Activated CD4-positive, alpha-beta T cell treated with anti-CD3 and anti-CD28 coated beads, Interleukin-2, amount 50 U/mL, for 4 hours (primary cell): Measurements from ENCODE around the gene CLPTM1L.

Experiments used
- DNase-seq, 2 experiments: peaks; one replicate each; pipeline ENCODE4 v3.0.0-alpha.2; 2020

The CLPTM1L gene

DNA sequence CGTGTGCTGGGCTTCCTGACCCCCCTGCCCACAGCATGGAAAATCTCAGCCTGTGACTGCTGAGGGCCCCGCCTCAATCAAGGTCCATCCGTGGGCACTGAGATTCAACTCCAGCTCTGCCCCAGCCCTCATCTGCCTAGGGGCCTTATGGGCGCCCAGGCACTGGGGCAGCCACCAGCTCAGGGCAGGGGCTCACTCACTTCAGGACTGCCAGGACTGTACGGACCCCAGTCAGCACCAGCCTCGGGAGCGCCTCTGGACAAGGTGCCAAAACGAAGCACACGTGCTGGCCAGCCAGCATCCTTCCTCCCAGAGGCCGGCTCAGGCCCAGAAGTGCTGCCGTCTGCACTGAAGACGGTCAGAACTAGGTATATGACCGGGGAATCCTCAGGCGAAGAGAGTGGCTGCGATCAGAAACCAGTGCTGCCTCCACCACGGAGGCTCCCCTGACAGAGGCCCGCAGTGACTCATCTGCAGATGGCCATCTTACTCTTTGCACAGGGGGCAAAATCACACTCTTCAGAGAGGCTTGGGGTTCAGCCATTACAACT, 19.6 kb downstream of the CLPTM1L start:
- DNase-seq = no peak

DNA sequence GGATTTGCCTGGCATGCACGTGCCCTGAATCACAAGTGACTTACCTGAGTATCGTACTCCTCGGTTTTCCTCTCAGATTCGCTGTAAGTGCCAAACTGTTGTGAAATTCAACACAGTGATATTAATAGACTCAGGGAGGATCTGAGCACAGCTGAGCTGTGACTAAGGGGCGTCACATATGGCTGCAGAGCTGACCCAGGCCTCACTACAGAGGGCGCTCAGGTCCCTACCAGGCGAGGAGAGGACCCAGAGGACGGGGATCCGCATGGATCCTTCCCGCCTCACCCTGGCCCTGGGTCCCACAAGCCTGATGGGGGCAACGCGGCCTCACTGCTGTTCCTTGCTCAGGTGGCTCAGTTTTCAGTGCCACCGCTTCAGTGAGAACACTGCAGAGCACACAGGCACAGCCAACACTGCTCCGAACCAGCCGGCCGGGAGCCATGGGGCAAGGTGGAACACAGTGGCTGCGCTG, 20.1 kb downstream of the CLPTM1L start:
- no peak for DNase-seq

DNA sequence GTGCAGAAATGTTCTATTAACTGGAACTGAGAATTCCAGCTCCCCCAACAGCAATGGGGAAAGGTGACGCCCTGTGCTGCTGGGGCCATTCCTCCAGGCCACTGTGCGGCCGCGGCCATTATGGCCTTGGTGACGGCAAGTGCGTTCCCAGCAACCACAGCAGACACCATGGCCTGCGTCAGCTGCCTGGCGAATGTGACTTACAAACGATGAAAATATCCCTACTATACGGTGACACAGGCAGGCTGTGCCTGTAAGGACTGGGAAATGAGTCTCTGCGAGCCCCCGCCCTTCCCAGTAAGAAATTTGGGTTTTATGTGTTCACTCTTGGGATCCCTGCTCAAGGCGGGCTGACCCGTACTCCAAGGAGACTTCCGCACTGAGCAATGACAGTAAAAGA, 20.6 kb downstream of the CLPTM1L start:
- DNase-seq = no peak

DNA sequence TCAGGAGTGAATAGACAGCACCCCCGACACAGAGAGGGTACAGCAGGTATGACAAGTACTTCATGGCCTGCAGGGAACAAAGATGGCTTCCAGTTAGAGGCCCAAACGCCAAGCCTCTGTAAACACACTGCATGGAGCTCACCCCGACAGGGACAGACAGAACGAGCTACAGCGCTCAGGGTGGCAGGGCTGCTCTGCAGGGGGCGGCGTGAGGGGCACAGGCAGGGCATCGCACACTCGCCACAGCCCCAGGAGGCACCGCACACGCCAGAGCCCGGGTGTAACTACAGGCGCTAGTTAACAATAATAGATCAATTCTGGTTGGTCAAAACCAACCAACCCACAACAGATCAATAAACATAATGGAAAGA, 21.1 kb downstream of the CLPTM1L start:
- no peak for DNase-seq

DNA sequence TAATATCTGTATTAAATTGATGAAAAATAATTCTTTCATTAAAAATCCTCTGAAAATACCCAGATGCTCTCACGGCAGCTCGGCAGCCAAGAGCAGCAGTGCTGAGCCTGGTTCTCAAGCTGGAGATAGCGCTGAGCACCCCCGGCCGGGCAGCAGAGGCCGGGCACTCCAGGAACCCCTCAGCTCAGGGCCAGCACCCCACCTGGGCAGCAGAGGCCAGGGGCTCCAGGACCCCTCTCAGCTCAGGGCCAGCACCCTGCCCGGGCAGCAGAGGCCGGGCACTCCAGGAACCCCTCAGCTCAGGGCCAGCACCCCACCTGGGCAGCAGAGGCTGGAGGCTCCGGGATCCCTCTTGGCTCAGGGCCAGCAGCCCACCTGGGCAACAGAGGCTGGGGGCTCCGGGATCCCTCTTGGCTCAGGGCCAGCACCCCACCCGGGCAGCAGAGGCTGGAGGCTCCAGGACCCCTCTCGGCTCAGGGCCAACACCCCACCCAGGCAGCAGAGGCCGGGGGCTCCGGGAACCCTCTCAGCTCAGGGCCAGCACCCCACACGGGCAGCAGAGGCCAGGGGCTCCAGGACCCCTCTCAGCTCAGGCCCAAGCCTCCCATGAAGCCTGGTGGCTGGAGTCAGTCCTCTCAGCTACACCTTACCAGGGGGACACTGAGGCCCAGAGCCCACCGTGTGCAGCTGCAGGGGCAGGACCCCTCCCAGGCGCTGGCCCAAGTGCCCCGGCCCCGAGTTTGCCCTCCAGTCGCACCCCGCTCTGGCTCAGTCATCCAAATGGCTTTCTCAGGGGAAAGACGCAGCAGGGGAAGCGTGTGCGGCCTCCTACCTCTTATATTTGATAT, 21.7 kb downstream of the CLPTM1L start:
- no peak for DNase-seq

DNA sequence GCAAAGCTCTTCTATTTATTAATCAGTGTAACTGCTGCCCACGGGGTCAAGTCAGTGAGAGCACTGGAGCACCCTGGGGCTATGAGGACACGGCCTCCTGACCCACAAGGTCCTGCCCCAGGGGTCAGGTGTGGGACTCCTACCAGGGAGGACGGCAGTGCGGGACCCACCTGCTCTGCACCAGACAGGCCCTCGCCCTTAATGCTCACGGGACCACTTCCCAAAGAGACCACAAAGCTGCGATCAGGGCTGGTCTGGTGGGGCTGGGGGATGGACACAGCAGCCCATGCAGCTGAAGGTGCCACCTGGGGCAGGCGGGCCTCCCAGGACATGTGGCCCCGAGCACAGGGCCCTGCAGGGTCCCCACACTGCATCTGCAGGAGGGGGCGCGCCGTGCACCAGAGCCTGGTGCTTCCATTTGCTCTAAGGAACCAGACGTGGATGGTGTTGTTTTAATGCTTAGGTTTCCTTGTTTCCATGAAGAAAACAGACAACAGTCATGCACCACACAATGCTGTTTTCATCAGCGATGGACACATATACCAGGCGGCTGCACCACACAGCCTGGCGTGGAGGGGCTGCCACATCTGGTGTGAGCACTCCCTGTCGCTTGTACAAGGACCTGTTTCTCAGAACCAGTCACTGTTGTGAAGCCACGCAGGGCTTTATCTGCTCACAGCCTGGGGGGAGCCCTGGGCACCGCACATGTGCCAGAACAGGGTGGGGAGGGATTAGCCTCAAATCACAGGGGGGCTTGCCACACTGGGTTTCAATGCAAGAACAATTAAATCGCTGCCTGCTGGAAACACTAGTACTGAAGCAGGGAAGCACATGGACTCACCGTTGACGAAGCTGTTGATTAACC, 22.6 kb downstream of the CLPTM1L start:
- DNase-seq = no peak

DNA sequence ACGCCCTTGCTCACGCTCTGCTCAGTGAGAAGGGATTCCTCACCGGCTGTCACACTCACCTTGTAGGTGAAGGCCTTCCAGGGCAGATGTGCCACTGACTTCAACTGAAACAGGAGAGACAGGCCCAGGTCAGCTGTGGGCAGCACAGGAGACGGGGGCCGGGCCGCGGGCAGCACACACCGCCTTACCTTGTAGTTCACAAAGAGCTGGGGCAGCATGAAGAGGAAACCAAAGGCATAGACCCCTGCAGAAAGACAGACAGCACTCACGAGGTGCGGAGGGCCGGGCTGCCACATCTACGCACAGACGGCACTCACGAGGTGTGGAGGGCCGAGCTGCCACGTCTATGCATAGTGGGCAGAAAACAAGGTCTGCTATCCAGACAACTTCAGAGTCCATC, 23.3 kb downstream of the CLPTM1L start:
- DNase-seq = no peak

DNA sequence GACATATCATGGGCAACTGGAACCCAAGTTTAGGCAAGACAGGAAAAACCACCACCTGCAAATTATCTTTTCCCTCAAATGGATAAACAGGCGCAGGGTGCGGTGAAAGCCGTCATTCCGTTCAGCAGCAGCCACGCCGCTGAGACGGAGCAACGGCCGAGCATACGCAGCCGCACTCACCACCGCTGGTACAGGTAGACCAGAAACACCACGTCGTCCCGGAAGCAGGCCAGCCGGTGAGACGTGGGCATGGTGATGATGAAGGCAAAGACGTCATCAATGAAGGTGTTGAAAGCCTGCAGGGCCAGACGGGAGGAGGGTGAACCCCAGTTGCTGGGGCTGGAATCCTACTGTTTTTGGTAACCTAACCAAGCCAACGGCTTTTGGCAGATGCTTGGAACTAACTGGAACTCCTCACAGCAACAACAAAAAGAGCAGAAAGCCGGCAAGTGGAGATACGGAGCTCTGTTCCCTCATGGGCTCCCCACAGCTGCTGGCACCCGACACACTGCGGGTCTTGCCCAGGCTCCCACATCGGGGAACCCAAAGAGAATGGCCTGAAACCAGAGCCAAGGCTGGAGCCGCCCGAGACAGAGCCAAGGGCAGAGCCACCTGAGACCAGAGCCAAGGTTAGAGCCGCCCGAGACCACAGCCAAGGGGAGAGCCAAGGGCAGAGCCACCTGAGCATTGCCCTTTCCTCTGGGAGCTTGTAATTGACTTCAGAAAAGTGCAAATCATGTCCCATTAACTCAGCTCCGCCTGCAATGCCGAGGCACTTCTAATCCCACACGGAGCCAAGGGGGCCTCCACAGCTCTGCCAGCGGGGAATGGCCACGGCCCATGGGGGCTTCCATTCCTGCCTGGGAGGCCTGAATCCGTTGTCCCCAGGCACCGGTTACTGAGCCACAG, 24.2 kb downstream of the CLPTM1L start:
- DNase-seq = no peak

DNA sequence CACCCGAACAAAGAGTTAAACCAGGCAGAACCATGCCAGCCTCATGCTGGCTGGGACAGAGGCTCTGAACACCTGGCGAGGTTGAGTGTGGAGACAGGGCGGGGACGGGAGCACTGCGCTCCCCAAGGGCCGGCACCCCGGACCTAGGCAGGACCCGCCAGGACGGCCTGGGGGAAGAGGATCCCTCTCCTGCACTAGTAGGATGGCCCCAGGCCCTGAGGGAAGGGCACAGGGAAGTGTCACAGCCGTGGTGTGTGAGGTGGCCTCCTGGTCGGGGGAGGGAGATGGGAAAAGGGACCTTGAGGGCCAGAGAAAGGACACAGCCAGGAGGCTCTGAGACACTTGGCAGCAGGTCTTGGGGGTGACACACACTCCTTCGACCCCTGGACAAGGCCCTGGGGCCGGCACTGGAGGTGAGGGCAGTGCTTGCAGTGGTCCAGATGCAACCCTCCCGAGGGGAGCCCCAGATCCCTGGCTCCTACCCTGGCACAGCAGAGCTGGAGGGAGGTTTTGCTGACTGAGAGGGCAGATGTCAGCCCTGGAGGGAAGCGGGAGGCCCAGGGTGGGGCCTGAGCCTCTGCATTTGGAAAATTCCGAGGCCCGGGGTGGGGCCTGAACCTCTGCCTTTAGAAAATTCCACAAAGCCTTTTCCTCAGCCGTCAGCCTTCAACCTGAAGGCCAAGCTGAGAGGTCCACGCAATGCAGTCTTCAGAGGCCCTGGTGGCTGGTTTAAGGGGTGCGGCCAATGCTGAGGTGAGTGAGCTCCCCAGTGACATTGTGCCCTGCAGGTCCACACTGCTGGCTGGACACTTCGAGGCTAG, 25.3 kb downstream of the CLPTM1L start:
- no peak for DNase-seq

DNA sequence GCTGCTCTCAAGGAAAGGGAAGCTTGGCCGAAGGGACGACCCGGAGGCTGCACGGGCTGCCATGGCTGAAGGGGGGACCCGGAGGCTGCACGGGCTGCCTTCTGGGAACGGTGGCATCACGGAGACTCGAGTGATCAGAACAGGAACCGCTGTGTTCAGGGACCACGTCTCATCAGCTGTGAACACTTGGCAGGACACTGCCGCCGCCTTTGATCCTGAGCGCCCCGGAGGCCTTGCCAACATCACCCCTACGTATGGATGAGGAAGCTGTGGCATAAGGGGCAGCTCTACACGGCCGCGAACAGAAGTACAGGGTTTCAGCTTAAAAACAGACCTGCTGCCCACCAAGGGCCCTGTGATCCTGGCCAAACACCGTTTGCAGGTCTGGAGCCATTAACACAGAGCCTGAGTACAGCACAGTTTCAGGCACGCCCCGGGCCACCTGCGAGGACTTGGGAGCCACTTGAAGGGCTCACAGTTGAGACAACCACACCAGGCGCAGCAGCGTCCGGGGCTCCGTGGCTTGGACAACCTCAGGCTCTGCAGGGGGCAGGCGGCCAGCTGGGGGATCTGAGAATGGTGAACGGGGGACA, 26.1 kb downstream of the CLPTM1L start:
- DNase-seq = no peak

DNA sequence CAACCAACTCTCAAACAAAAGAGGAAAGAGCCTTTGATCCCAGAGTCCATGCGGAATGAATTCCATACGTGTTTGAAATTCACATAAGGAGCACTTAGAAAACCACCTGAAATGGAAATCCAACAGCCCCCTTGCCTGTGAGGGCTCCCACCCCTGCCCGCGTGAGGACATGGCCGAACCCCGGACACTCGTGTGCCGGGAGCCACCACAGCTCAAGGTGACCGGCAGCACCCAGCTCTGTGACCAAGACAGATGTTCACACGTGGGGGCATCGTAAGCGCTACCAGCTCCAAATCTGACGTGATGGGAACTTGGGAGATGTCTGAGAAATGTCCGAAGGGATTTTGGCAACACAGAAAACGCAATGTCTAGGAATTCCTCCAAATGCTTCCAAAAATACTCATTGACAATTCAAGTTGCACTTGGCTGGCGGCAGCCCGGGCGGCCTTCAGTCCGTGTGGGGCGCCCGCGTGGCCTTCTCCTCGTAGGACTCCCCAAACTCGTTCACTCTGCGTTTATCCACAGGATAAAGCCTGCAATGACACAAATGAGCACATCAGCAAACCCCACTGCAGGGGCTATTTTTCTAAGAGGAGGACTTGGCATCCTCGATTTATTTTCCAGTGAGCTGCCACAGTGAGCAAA, 26.9 kb downstream of the CLPTM1L start:
- DNase-seq = no peak

DNA sequence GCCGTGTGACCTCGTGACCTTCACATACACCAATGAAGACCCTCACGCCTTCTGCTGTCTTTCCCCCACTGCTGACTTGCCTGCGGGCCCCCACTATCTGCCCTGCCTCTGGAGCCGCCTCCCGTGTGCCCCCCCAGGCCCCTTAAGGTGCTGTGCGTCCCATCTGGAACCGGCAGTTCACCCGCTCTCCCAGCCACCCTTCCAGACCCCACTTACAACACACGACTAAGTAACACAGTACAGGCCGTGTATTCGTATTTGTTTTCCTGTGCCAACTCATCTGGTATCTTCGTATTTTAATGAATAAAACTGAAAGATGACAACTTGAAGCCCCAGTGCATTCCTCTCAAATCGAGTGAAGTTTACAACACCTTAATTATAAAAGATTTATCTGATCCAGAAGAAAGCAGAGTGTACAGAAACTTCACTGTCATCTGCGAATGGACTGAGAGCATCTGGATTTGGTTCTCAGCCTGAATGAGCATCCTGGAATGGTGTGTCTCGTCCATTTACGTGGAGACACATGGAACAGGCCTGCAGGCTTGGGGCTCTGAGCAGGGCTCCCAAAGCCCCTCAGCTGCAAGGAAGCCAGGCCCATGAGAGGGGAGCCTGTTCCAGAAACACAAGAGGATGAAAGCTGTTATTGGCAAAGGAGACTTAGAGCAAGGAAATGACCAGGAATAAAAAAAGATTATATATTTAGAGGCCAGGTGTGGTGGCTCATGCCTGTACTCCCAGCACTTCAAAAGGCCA, 28.1 kb downstream of the CLPTM1L start:
- DNase-seq = no peak

DNA sequence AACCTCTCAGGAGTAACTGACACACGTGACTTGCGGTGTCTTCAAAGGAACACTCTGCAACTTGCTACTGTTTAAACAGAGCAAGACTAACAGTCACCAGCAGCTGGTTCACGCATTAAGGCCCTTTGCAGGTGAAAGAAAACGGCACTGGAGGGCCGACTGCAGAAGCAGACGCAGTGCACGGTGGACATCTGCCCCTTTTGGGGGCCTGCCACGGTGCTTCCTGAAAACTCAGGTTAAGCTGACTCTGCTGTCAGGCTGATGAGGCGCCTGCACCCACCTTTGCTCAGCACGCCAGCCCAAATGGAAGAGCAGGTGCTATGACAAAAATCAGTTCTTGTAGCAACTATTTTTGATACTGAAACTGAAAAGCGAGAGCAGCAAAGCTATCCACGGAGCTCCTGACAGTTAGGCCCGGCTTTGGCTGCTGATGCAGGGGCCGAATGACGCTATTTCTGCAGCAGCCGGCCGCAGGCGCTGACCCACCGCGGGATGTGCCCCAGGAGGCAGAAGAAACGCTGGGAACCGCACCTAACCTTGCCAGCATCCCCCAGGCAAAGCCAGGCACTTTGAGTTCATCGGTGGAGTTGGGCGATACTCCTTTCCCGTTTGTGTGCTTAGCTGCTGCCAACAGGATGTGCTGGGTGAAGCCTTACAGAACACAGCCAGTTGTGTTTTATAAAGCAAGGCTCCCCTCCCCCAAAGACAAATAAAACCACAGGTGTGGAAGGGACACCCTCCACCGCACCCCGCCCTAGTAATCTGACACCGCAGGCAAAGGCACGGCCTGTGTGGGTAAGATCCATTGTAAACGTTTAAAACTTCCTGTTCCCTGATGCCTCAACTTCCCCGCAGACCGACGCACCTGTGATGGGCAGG, 29.0 kb downstream of the CLPTM1L start:
- peak; percentile 28 to 40 for DNase-seq

DNA sequence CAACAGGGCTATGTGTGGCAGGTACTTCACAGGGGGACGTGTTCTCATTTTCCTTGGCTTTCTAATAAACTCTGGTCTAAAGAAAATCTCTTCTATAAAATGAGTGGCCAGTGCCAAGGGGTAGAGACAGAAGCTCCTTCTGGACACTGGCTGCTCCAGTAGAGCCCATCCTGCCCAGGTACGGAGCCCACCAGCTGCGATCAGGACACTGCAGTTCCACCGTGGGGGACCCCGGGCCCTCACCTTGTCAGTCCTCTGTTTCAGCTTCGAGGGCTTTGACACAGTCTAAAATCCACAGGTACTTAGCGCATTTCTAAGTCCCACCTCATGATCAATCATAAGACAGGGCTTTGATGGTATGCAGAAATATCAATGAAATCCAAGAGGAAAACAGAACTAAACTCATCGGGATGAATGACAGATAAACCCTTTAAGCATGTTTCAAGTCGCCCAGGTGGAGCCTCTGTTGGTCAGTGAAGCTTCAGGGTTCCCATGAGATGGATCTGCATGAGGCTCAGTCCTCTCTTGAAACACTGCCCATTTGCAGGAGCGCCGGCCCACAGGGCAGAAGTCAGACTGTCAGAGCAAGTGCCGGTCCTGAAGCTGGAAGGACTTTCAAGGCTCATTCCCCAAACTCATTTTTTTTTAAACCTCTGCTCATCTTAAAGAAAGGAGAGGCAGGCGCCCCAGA, 29.7 kb downstream of the CLPTM1L start:
- no peak for DNase-seq

DNA sequence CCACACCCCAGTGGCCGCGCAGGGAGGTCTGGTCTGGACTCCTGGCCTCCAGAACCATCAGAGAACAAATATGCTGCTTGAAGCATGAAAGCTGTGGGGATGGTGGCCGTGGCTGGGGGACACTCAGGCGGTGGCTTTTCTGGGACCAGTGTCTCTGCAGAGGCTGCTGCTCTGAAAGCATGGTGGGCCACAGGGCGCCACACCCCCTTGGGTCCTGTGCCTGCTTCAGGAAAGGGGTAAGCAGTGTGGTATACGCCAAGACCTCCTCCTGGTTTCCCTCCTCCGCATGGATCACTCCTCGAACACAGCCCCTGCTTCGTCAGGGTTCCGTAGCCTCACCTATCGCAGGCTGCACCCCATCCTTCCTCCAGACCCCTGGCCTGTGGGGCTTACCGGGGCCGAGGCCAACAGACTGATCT, 30.3 kb downstream of the CLPTM1L start:
- no peak for DNase-seq

DNA sequence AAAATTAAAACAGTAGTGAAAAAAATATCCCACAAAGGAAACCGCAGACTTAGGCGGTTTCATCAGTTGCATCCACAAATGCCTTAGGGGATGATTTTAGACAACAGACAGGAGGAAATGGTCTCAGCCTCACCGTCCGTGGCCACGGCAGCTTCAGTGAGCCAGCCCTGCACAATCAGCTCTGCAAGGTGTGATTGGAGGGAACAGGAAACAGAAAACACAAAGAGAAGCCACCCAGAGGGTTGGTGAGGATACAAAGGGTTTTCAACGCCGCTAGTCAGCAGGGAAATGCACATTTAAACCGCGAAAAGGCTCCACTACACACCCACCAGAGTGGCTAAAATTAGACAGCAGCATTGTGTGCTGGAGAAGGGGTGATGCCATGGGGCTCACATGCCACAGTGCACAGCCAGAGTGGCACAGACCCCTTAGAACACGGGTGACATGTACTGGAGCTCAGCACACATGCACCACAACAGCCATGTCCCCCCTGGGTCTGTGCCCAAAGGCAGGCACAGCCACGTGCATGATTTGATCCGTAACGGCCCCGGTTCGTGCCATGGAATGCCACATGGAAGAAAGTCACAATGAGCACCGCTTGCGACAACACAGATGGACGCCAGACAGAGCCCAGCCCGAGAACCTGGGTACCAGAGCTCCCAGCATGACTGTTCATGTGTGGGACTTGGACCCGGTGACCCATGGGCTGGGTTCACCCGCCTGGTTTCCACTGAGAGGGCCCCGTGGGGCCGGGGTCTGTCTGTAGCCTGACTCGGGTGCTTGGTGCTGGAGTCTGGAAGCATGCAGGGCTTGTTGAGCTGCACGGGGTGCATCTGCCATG, 31.7 kb downstream of the CLPTM1L start:
- no peak for DNase-seq

DNA sequence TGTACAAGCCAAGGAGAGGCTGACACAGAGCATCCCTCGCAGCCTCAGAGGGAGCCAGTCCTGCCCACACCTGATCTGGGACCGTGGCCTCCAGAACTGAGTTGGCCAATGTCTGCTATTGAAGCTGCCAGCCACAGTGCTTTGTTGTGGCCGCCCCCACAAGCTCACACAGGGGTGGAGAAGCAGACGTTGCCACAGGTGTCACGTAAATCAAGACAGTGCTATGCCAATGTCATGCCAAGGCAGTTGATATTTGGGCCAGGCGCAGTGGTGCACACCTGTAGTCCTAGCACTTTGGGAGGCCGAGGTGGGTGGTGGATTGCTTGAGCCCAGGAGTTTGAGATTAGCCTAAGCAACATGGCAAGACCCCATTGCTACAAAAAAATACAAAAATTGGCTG, 32.7 kb downstream of the CLPTM1L start:
- DNase-seq = peak in 1 of 2 experiments; percentile 25
